Inflammatory macrophage treated with lipopolysaccharide for 1 hour (primary cell): ENCODE measurements around the gene PTPRD.

ENCODE experiments used
- DNase-seq, 2 donors: peaks; one replicate each; pipeline ENCODE4 v3.0.0-alpha.2; 2020 to 2022

The PTPRD gene

DNA sequence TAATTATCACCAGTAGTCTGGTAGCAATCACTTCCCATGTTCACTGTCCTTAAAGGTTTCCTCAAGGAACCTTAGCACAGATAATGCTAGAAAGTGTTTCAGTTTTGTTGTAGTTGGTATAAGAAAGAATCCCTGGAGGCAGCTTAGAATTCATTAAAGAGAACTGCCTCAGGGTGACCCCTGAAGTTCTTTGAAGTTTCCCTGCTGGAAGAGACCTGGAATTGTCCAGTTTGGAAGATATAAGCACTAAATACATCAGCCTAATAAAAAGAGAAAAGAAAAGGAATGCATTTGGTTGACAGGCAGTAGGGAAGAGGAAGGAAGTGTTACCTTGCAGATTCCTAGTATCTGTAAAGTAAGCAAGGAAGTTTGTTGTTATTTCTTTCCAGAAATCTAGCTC lies 1813.6 kb downstream of the PTPRD start:
- no peak for DNase-seq

DNA sequence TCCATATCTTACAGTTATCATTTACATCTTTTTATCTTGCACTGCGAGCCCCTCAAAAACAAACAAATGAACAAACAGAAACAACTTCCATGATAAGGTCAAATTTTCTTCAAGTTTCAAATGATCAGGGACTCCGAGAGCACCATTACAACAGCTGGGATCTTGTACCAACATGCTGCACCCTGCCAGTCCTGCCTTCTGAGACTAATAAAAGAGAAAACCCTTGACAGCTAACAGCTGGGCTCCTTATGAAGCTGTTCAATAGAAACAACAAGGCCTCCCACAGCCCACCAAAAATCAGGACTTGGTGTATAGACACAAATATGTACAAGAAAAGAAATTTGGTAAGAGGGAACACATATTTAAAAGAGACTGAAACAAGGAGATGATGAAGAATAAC lies 1828.0 kb downstream of the PTPRD start:
- DNase-seq = no peak

DNA sequence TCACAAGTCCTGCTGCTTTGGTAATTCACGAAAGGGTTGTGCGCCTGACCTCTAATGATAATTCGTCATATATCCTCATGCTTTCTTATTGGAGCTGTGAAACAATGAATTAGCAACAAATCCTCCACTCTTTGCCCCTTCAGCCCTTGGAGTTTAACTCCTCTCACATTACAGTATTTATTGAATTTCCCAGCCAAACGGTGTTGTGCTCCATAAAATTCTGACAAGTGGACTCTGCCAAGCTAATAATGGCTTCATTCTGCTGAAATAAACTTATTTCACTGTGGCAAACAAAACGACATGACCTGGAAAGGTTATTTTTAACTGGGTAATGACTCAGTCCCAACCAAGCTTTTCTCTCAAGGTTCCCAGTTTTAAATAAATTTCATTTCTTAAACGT lies 1828.9 kb downstream of the PTPRD start:
- no peak for DNase-seq

DNA sequence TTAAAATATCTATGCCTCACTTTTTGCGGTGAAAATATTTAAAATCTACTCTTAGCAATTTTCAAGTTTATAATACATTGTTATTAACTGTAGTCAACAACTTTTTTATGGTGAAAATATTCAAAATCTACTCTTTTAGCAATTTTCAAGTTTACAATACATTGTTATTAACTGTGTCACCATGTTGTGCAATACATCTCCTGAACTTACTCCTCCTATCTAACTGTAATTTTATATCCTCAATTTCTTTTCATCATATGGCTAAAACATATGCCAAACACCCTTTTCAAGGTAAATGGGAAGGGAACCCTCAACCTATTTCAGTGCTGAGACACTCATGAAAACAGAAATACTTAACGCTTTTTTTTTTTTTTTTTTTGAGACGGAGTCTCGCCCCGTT lies 1830.6 kb downstream of the PTPRD start:
- no peak for DNase-seq

DNA sequence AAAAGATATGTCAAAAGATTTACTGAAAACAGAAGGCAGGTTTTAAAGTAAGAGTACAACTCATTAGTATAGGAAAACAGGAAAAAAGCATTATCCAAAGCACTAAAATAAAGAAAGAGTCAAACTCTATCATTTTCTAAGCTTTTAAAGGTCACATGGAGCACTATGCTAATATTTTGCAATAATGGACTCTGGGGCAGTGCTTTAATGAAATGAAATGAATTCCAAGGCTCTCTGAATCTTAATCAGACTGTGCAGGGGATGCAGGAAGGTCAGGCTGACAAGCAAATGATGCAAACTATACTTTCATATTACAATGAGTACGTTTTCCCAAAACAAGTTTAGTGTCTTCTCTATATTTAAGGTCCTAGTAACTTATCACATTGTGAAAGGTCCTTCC lies 1831.3 kb downstream of the PTPRD start:
- no peak for DNase-seq

DNA sequence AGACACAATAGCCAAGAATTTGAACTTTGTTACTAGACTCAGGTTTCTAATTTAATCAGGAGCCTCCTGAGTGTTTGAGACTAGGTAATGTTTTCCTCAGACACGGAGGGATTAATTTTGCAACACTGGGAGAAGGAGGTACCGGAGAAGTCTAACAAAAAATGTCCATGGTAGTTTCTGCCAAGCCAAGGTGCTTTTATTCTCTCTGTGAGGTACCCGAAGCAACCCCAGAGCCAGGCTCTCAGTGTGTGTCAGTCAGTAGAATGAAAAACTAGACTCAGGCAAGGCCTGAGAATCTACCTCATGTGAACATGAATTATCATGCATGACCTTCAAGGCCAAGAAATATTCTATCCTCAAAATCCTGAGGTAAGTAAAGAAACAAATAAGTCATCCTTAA lies 1832.4 kb downstream of the PTPRD start:
- DNase-seq = no peak

DNA sequence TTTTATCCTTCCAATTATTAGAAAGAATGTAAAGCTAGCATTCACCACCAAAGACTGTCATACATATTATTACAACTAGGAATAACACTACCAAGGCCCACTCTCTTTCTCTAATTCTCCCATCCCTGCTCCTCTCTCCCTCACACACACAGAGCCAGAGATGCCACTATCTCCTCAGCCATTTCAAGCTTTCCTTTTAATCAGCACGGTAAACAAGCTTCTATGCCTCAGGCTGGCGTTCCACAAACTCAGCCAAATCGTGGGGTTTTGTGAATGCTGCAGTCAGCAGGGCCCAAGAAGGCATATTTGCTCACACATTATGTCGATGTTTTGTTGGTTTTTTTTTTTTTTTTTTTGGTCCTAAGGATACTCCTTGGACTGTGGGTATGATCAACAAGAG lies 1833.3 kb downstream of the PTPRD start:
- DNase-seq = no peak

DNA sequence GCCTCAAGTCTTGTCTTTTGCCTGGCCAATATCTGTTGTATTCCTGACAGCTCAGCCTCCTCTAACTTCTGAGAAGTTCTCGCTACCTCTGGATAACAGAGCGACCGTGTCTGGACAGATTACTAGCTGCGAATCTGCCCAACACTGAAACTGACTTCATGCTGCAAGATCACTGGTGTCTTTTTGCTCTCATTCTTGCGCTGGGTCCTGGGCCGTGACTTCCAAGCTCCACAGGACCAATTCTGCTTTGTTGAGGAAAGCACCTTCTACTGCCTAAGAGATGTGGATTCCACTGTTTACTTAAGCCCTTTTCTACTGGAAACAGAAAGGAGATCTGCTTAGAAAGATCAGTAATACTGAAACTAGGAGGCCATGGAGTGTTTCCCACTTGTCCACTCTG lies 1834.4 kb downstream of the PTPRD start:
- no peak for DNase-seq

DNA sequence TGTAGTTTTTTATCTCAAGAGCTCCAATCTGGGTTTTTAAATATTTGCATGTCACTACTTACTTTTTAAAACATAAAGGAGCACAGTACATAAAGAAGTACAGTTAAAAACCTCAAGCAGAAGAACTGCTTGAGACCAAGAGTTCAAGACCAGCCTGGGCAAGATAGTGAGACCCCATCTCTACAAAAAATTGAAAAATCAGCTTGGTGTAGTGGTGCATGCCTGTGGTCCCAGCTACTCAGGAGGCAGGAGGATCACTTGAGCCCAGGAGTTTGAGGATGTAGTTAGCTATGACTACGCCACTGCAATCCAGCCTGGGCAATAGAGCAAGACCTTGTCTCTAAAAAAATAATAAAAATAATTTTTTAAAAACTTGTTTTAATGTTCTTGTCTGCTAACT lies 1840.5 kb downstream of the PTPRD start:
- DNase-seq = no peak

DNA sequence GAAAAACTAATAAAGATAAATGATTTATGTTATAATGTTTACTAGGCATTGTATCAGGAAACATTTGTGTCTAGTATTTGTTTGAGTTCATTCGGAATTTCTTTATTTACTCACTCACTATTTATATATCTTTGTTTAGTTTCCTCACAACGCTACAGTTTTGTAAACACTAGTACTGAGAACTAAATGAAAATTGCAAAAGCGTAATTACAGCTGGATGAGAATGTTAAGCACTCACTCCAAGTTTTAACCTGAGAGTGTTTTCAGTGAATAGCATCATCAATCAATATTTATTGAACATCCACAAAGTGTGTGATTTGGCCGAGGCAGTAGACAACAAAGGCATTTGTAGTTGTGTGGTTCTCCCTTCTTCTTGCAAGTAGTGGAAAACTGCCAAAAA lies 1843.6 kb downstream of the PTPRD start:
- no peak for DNase-seq

DNA sequence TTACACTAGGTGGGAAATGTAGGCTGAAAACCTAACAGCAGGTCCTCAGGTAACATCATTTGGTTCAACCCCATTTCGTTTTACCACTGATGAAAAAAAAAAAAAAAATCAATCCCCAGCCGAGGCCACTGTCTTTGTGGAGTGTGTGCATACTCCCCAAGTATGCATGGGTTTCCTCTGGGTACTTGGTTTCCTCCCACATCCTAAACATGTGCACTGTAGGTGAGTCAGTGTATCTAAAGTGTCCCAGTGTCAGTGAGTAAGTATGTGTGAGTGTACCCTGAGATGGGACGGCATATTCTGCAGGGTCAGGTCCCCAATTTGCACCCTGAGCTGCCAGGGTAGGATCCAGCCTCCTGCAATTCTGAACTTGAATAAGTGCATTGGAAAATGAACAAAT lies 1846.7 kb downstream of the PTPRD start:
- no peak for DNase-seq

DNA sequence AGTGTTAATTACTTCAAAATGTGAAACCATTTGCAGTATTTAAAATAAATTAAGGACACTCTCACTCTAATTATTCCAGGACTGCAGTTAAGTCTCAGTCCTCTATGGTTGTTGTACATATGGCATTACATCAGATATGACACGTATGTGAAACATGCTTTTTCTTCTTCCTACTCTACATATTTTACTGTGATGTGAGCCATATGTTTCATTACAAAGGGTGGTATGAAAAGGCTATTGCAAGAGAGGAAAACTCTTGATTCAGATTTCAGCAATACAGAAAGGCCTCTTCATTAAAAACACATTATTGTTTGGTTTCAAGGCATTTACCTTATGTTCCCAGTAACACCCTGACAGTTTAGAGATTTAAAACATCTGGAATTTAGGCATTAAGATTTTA lies 1848.8 kb downstream of the PTPRD start:
- DNase-seq = no peak

DNA sequence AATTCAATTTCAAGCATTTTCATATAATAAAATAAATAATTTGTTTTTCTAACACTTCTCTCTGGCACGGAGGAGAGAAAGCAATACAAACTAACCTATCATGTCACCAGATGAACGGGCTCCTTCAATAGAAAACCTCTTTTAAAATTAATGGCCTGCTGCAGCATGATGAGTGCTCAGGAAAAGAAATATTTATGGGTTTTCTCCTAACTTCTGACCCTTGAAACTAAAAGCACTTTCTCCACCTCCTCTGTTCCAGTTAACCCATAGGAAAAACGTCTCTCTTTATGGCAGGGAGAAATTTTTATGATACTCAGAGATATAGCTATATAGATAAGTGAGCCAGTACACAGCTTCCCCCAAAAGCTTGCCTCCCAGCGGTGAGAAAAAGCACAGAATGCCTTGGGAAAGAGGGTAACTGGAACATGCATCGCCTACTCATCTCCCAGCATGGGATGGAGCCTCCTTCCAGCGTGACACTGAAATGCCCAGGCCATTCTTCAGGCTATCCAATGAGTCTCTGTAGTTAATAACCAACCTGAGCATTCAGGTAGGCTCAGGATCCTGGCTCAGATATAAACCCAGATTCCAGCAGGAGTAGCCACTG lies 1850.2 kb downstream of the PTPRD start:
- no peak for DNase-seq

DNA sequence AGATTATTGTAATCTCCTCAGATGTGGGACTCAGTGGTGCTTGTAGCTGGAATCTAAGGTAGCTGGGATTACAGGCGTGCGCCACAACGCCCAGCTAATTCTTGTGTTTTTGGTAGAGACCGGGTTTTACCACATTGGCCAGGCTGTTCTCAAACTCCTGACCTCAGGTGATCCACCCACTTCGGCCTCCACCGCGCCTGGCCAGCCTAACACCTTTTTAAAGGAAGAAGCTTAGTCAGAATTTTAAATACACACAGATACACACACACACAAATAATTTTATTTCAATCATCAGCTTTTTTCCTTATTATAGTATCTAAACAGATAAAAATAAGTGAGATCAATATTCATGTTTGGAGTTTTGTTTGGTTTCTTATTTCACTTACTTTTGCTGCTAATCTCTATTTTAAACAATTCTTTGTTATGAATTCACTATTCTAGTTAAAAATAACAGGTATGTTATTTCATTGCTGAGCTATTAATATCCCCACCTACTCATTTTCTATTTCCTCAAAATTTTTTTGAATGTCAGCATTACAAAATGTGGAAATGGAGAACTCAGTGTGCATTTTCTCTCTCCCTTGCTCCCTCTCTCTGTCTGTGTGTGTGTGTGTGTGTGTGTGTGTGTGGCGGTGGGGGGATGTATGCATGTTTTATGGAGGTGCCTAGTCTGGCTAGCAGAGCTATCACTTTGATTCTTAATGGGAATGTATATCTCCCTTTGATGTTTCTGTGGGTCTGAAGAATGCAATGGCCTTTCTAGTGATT lies 1852.6 kb downstream of the PTPRD start:
- peak; percentile 10 to 17 for DNase-seq

DNA sequence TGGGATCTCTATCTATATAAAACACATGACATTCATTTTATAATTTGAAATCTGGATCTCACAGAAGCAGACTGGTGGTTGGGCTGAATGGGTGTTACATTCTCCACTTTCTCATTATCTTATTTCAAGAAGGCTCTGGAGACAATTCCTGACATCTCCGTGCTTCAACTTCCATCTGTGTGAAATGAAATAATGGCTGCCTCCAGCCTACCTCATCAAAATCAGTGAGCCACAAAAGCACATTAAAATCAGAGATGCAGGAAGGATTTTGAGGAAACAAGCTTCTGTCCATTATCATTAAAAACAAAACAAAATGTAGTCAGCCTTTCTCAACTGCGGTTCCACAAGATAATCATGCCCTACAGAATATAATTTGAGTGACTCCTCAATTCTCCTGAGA lies 1854.9 kb downstream of the PTPRD start:
- DNase-seq = no peak

DNA sequence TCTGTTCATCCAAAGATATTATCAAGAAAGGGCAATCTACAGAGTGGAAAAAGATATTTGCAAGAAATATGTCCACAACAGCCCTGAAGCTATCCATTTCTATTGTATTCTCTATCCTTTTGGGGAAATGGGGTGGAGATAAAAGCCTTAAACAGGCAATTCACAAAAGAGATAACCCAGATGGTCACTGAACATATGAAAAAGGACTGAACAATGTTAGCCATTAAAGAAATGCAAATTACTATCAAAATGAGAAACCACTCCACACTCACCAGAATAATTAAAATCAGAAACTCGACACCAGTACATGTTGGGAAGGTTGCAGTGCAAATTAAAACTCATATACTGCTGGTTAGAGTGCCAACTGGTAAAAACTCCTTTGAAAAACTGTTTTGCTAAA lies 1858.1 kb downstream of the PTPRD start:
- DNase-seq = no peak

DNA sequence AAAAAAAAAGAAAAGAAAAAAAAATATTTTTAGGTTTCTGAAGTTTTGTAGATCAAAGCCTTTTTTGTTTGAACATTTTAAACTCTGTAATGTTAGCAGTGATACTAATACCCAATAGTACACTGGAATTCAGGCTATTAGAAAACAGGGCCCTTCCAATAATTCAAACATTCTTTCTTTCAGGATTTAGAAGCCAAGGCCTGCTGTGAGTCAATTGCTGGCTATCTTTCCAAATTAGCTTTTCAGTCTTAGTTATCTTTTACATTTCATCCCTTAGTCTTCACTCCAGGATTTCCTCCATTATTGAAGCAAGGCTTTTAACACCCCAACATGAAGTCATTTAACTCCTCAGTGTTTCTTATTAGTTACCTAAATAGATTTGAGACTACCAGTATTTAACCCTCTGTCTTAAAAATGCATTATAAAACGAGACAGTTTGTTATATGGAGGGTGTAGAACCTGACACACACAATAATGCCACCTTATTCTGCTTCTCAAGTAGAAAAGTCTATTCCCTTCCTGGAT lies 1861.3 kb downstream of the PTPRD start:
- DNase-seq = no peak

DNA sequence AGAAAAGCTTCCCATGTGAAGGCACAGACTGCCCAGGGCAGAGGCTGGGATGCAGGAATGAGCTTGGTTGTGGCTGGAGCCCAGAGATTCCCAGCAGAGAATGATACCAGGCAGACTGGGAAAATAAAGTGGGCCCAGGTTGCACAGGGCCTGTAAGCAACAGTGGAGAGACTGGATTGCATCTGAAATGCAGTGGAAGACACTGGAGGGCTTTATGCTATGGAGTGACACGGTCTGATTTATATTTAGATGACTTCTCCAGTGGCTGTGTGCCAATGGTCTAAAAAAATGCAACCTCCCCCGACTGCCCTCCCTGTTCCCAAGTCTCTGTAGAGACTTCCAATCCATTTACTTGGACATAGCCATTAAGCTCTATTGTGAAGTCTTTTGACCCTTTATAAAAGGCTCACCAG lies 1862.2 kb downstream of the PTPRD start:
- no peak for DNase-seq

DNA sequence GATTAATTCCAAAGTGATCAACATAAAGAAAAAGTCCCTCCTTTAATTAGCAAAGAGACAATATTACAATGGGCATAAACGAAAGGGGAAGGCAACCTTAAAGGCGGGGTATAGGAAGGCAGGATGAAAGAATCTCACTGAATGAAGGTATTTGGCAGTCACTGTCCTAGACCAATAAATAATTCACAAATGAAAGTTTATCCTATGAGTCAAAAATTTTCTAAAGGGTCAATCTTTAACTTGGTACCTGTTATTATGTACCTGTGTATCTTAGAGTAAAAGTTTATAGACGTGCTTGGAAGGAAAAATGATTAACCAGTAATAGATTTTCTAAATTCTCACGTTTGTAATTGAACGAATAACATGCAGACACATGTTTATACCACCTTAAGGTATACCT lies 1867.5 kb downstream of the PTPRD start:
- no peak for DNase-seq

DNA sequence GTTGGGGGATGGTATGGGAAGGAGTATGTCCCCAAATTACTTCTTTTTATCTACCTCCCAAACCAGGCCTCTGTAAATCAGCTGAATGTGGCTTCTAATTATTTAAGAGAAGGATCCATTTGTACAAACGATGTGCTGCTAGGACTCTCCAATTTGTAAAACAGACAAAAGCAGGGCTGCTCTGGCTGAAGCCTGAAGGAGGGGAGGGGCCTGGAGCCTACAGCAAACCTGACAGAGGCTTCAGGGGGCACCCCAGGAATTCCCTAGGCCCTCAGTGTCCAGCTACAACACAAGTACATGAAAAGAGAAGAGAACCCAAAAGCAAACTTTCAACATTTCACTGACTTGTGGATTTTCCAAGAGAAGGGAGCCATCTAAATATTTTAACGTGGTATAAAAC lies 1873.9 kb downstream of the PTPRD start:
- DNase-seq = no peak

DNA sequence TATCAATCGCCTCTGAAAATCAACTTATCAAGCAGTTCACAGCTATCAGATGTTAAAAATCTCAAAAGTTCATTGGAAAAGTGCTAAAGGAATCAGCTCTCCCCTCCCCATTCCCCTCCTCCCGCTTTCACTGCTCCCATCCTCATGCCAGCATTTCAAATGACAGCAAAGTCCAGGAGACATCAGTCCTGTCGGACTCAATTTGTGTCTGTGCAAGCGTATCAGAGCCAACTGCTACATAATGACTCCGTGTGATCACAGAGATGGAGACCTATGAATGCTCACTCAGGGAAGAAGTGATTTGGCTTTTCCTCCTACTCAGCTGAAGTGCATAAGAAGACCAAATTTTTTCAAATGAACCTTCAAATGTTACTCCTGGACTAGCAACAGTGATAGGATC lies 1876.0 kb downstream of the PTPRD start:
- DNase-seq = no peak

DNA sequence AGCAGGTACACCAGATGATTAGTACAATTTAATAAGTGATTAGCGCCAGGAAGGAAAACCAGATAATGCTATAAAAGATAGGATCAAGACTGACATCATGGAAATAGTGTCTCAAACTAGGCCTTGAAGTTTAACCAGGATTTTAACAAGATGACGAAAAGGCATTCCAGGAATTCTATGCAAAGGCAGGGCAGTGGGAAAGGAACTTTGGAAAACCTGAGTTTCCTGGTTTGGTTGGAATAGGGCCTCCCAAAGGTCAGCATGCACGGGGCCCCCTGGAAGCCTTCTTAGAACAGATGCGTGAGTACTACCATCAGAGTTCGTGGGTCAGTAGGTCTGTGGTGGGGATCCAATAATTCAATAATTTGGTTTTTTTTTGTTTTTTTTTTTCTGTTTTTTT lies 1878.0 kb downstream of the PTPRD start:
- DNase-seq = no peak

DNA sequence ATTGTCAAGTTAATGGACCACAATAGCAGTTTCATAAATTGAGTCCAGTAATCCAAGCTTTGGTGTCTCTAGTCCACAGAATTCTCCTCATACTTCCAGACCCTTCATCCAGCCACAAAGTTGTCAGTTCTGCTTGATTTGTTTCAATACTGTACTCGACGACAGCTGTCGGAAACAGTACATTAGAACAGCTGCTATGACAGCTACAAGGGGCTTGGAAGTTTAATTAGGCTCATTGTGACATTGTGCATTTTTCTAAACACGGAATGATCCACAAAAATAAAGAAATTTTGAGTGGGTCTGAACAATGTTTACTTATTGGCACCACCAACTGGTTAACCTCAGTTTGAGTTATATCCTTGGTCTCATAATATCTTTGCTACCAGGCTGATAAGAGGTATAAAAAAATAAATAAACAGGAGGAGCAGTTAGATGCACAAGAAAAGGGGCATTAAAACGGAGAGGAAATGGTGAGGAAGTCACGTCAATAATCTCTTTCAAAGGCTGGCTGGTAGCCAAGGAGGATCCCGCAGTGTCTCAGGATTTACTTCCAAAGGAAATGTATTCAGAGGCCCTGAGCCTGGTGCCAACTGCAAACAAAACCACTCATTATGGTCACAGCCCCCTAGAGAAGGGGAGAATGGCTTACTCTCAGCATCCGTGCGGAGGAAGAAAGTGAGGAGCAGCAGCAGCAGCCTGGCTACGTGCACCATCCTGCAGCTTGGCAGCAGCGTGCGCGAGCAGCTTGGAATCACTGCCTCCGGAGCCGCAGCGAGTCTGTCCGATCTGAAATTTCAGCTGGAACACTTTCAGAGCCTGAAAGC lies 1879.5 kb downstream of the PTPRD start:
- DNase-seq = no peak
